H7 (cell line): Measurements from ENCODE around the gene PNPLA6. TPM values are rescaled to one million over a fixed set of nuclear protein-coding genes. Genes with fewer than 3 reads are reported as not detected.
"Not testable (repeated sequence)": the region's sequence is repeated elsewhere in the genome, so short reads cannot be mapped to it uniquely, and the experiment has no call there.

ENCODE experiments used
- DNase-seq: peaks from one replicate; pipeline ENCODE4 v3.0.0; 2012
- H3K27me3 ChIP-seq: 2 replicates; pipeline ENCODE4 v1.6.0; 2011; ENCODE audit warnings: mild to moderate bottlenecking, low read length; ENCODE audit not compliant: control insufficient read depth, insufficient read depth
- H3K36me3 ChIP-seq: replicated peaks from 2 replicates; pipeline ENCODE4 v1.5.1; 2011; ENCODE audit warnings: low read length; ENCODE audit not compliant: control insufficient read depth, insufficient read depth
- H3K4me3 ChIP-seq: 2 replicates; pipeline ENCODE4 v1.5.1; 2011; ENCODE audit warnings: low read depth, mild to moderate bottlenecking, control low read depth, low read length, moderate library complexity; ENCODE audit not compliant: insufficient read depth
- total RNA-seq: library from RNA; depleted of rRNA; stranded (reverse); fragments of >200 nt; shearing (Covaris generic); gene quantifications from 2 replicates; pipeline ENCODE4 v1.2.3, GENCODE V29; 2014

PNPLA6 gene
- total RNA-seq, 1 experiment from 2014 or later = 87.4 TPM

DNA sequence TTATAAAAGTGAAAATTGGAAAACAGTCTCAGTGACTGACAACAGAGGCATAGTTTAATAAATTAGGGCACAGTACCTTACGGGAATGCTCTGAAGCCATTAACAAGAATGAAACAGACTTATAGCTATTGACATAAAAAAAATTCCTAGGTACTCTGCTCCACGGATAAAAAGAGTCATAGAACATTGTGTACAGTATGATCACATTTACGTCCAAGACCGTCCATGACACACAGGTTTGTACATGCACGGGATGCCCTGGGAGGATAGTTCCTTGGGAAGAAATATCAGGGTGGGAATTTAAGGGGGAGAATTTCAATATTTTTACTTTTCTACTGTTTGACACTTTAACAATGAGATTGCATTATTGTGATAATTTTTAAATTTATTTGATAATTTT, 35.2 kb downstream of the PNPLA6 start:
- Histone ChIP-seq H3K27me3 (no peaks in the 10 kb centered on the region), H3K36me3 (no peaks in the 10 kb centered on the region), H3K4me3 (no peak overlapping the region)
- DNase-seq = no peak

DNA sequence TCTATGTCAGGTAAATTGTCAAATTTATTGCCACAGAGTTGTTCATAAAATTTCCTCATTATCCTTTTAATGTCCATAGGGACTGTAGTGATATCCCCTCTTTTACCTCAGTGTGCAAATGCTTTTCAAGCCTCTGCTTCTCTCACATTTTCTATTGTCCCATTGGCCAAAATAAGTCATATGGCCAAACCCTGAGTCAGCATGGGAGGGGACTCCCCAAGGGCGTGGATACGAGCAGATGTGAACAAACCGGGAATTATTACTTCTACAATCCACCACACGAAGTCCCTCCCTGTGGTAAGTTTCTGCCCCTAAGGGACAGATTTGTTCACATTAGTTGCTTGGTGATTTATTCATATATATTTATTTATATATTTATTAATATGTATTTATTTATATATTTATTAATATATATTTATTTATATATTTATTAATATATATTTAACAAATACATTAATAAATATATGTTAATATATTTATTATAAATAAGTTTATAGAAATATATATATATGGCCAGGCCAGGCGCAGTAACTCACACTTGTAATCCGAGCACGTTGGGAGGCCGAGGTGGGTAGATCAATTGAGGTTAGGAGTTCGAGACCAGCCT, 40.0 kb downstream of the PNPLA6 start:
- Histone ChIP-seq H3K4me3 (no peak overlapping the region), H3K36me3 (no peaks in the 10 kb centered on the region), H3K27me3 (peaks cover 2% of the 10 kb centered on the region; the same call in 1 of the 2 replicates)
- DNase-seq = no peak

DNA sequence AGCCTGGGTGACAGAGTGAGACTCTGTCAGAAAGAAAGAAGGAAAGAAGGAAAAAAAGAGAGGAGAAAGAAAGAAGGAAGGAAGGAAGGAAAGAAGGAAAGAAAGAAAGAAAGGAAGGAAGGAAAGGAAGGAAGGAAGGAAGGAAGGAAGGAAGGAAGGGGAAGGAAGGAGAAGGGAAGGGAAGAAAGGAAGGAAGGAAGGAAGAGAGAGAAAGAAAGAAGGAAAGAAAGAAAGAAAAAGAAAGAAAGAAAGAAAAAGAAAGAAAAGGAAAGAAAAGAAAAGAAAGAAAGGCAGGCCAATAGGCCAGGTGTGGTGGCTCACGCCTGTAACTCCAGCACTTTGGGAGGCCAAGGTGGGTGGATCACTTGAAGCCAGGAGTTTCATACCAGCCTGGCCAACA, 41.9 kb downstream of the PNPLA6 start:
- DNase-seq, H3K4me3 ChIP-seq, H3K27me3 ChIP-seq, H3K36me3 ChIP-seq: not testable (repeated sequence)

DNA sequence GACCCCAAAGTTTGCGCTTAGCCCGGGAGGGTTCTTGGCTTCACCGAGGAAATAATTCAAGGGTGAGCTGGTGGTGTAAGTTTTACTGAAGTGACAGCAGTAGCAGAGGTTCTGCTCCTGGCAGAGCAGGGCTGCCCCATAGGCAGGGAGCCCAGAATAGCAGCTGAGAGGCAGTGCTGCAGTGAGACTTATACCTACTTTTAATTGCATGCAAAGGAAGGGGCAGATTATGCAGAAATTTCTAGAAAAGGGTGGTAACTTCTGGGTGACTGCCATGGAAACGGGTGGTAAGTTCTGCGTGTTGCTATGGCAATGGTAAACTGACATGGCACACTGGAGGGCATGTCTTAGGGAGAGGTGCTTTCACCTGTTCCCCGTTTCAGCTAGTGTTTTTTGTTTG, 42.6 kb downstream of the PNPLA6 start:
- Histone ChIP-seq H3K27me3 (peaks cover 3% of the 10 kb centered on the region; the same call in 1 of the 2 replicates), H3K4me3 (no peak overlapping the region), H3K36me3 (no peaks in the 10 kb centered on the region)
- no peak for DNase-seq

DNA sequence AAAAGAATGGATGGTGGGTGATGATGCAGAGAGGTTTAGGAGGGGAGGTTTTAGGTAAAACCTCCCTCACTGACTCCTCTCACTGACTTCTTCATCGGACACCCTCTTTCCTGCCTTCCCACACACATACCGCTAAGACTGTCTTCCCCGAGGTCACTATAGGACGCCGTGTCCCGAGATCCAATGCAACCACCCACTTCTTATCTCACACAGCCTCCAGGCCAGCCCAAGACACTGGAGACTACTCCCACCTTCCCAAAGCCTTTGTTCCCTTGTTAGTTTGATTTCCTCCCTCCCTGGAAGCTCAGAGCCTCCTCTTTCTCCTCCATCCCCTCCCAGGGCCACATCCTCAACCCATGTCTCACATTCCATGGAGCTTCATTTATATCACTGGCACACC, 43.7 kb downstream of the PNPLA6 start:
- Histone ChIP-seq H3K4me3 (no peak overlapping the region), H3K36me3 (no peaks in the 10 kb centered on the region), H3K27me3 (peaks cover 3% of the 10 kb centered on the region; the same call in 1 of the 2 replicates)
- no peak for DNase-seq

DNA sequence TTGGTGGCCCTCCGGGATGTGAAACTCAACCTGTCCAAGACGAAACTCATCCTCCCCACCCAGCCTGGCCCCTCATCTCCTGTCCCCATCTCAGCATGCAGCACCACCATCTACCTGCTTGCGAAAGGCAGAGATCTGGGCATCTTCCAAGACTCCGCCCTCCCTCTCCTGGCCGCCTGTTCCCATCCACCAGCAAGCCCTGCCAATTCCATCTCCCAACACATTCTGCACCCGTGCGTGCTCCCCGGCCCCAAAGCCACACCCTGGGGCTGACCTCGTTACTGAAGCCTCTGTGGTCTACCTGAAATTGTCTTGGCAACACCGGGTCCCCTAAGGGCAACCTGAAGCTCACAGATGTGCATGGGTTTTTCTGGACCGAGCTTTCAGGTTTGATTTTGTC, 46.9 kb downstream of the PNPLA6 start:
- Histone ChIP-seq H3K27me3 (peaks cover 3% of the 10 kb centered on the region; the same call in 1 of the 2 replicates), H3K4me3 (no peak overlapping the region), H3K36me3 (no peaks in the 10 kb centered on the region)
- DNase-seq = peak; percentile 28

DNA sequence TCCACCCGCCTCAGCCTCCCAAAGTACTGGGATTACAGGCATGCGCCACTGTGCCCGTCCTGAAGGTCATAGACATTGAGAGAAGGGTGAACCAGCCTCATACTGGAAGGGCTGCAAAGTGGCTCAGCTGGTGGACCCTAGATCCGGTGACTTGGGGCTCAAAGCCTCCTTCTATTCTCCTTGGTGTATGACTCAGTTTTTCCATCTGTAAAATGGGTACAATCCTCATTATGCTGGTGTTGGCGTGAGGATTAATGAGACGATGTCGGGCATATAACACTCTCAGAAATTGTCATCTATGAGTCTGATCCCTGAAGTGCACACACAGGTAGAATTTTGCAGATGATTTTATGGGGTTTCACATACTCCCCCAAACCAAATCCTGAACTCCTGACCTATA, 54.3 kb downstream of the PNPLA6 start:
- H3K4me3 ChIP-seq = no peak overlapping the region
- H3K36me3 ChIP-seq = no peaks in the 10 kb centered on the region
- DNase-seq = no peak
- no peaks in the 10 kb centered on the region; the same call in 1 of the 2 replicates for H3K27me3 ChIP-seq

DNA sequence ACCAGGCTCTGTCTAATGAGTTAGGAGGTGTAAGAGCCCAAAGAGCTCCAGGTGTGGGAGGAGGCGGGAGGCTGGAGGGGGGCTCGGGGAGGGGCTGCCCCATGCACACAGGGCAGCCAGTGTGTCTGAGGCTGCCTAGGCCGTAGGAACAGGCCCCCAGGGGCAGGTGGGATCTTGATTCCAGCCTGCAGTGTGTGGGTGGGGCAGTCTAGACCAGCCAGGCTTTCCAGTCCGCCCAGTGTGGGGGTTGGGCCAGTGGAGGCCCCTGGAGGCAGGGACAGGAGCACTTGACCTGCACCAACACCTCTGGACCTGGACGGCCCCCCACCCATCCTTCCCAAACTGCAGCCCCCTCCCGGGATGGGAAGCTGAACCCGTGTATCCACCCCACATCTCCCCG, 54.7 kb downstream of the PNPLA6 start:
- Histone ChIP-seq H3K4me3 (no peak overlapping the region), H3K36me3 (no peaks in the 10 kb centered on the region), H3K27me3 (no peaks in the 10 kb centered on the region; the same call in 1 of the 2 replicates)
- DNase-seq = peak; percentile 54

DNA sequence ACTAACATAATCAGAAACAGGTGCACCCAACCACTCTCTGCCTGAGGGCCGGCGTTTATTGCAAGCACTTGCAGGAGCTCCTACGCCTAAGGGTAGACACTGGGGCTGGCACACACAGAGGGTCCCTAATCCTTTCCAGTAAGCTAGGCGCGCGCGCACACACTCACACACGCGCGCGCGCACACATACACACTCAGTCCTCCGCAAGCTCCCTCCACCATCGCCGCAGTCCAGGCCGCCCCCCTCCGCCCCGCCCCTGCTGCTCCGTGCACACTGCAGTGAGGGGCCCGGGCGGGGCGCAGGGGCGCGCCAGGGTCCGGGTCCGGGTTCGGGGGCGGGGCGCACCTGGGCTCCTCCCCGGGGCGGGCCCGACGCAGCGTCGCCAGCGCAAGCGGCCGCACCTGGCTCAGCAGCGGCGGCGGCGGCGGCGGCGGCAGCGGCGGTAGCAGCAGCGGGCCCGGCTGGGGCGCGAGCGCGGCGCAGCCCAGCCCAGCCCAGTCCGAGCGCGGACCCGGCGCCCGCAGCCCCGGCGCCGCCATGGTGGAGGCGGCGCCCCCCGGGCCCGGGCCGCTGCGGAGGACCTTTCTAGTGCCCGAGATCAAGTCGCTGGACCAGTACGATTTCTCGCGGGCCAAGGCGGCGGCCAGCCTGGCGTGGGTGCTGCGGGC, 60.1 kb downstream of the PNPLA6 start, which contains the start of gene CAMSAP3:
TSS of gene CAMSAP3 (plus strand) at position 398 of the 668 bp plus-strand sequence. CDS start at position 538, 140 bp downstream.
- H3K27me3 ChIP-seq = peaks cover 12% of the 10 kb centered on the region; the same call in 1 of the 2 replicates
- peak within 1 kb of the TSS; percentile 58 for H3K4me3 ChIP-seq
- peak; percentile 99 for DNase-seq
- no peaks in the 10 kb centered on the region for H3K36me3 ChIP-seq

DNA sequence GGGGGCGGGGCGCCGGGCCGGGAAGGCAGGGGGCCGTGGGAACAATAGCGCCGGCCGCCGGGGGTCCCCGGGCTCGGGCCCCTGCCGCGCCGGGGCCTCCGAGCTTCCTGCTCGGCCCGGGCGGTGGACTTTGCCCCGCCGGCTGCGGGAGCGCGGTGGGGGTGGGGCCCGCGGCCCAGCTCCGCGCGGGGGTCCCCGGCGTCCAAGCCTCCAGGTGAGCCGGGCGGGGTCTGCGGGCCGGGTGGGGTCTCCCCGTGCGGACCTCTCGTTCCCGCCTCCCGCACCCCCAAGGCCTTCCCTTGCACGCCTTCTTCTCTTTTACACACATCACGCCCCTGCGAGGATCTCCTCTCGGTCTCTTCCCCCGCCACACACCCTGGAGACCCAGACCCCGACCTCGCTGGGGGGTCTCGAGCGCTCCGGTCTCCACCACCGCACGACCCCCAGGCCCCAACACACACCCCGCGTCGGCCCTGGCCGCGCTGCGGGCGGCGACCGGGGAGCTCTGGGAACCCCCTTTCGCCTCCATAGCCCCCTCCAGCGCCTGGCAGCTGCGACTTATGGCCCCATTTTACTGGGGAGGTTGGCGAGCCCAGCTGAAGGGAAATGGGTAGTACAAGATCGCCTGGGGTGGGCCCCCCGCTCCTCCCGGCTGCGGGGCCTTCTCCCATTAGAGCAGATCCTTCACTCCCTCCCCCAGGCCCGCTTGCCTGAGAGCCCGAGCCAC, 60.9 kb downstream of the PNPLA6 start:
- peak; percentile 82 for DNase-seq
- peaks cover 12% of the 10 kb centered on the region; the same call in 1 of the 2 replicates for H3K27me3 ChIP-seq
- peak overlapping the region; percentile 58 for H3K4me3 ChIP-seq
- no peaks in the 10 kb centered on the region for H3K36me3 ChIP-seq

DNA sequence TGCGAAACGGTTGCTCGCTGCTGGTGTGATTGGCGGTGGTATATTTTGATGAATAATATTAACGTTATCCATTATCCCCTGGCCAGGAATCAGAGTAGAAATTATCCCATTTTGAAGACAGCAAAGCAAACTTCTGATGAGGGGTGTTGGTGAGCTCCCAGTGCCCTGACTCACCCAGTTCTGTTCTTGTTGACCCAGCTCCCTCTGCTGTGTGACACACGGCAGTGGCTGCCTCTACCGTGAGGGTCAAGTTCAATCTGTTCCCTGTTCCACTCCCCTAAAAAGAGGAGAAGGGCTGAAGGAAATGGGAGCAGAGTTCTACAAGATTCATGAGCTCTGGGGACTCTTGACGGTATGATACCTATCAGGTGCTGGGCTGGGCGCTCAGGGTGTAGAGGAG, 62.2 kb downstream of the PNPLA6 start:
- no peaks in the 10 kb centered on the region for H3K36me3 ChIP-seq
- DNase-seq = peak; percentile 24
- no peak overlapping the region for H3K4me3 ChIP-seq
- H3K27me3 ChIP-seq = peaks cover 12% of the 10 kb centered on the region; the same call in 1 of the 2 replicates

DNA sequence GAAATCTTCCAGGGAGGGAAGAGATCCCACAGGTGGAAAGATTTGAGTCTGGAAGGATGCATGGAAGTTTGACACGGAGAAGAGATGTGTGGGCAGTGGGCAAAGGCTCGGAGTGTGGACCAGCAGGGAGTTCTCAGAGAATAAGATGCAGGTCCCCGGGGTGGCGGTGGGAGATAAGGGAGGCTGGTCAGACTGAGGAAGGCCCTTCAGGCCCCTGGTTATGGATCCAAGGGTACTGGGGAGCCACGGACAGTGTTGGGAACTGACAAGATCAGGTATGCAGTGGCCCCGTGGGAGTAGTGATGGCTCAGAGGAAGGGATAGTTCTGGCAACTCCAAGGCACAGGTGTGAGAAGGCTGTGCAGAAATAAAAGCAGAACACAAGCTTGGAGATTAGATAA, 62.7 kb downstream of the PNPLA6 start:
- peaks cover 13% of the 10 kb centered on the region; the same call in 1 of the 2 replicates for H3K27me3 ChIP-seq

DNA sequence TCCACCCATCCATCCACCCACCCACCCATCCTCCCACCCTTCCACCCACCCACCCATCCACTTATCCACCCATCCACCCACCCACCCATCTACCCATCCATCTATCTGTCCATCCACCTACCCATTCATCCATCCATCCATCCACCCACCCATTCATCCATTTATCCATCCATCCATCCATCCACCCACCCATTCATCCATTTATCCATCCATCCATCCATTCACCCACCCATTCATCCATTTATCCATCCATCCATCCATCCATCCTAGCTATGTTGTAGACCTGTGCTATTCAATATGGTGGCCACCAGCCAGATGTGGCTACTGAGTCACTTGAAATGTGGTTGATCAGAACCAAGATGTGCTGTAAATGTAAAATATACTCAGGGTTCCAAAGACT, 65.2 kb downstream of the PNPLA6 start:
- H3K4me3 ChIP-seq = no peak overlapping the region

More for the DNA sequence above, 62.7 kb downstream of the PNPLA6 start:
- no peaks in the 10 kb centered on the region for H3K36me3 ChIP-seq
- H3K4me3 ChIP-seq = no peak overlapping the region
- peak; percentile 19 for DNase-seq

DNA sequence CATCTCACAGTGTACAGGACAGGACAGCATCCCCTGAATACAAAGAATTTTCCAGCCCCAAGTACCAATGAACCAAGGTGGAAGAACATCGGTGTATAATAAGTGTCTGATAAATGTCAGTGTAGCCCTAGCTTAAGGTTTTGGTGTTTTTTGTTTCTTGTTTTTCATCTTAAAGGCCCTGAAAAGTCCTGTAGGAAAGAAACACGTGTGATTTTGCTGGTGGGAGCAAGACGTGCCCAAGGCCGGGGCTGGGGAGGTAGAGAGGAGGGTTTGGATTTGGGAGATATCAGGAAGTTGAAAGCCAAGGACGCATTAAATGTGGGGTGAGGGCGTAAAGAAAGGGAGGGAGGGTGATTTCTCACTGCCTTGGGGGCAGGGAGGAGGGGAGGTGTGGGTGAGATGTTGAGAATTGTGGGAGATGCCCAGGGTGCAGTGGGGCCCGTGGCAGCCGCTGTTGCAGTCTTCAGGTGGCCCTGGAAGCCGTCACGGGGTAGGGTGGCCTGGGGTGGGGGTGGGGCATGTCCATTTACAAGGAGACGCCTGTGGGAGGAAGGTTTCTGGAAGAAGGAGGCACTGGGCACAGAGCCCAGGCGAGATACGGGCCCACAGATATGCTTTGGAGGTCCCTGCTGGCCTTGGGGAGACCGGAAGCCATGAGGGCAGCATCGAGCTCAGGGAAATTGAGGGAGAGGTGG, 66.9 kb downstream of the PNPLA6 start:
- no peaks in the 10 kb centered on the region for H3K36me3 ChIP-seq
- no peak overlapping the region for H3K4me3 ChIP-seq
- peak; percentile 53 for DNase-seq
- peaks cover 8% of the 10 kb centered on the region; the same call in 1 of the 2 replicates for H3K27me3 ChIP-seq

More for the DNA sequence above, 65.2 kb downstream of the PNPLA6 start:
- H3K27me3 ChIP-seq = peaks cover 18% of the 10 kb centered on the region; the same call in 1 of the 2 replicates
- H3K36me3 ChIP-seq = no peaks in the 10 kb centered on the region
- DNase-seq = no peak
